ENCODE results near the gene HAUS8. TPM values are rescaled to one million over a fixed set of nuclear protein-coding genes. Genes with fewer than 3 reads are reported as not detected.

The HAUS8 gene
- total and polyA plus RNA-seq, 10 of the 15 experiments (the other 5 are each of a cell fraction or from before 2014, with no cell fraction given): 22.7 to 43.9 (median 34.4) TPM

- Histone ChIP-seq H3K27ac (ENCODE audit: control insufficient read depth, insufficient read depth) (peak overlapping the region; percentile 87), H3K9me3 (replicated peaks; ENCODE audit: control insufficient read depth, insufficient read depth, low read length) (no peaks in the 10 kb centered on the region), H3K27me3 (replicated peaks in 1 of 2; ENCODE audit: control insufficient read depth in 2 of 2, insufficient read depth in 2 of 2, low read length in 1 of 2) (no peaks in the 10 kb centered on the region), H3K4me3 (peak overlapping the region; percentile 93), H3K4me2 (ENCODE audit: control insufficient read depth, insufficient read depth) (peak overlapping the region; percentile 82), H2AFZ (ENCODE audit: control insufficient read depth, low read depth, low read length) (no peak overlapping the region), H3K4me1 (ENCODE audit: control insufficient read depth, insufficient read depth, low read length) (peaks cover 32% of the 10 kb centered on the region), H3K36me3 (ENCODE audit: control insufficient read depth in 2 of 2, insufficient read depth in 2 of 2, low read length in 1 of 2) (peaks cover 1 to 2% of the 10 kb centered on the region in 2 experiments; a peak in 2 of 4 replicates), H3K79me2 (ENCODE audit: control insufficient read depth, insufficient read depth, low read length) (peaks cover 95% of the 10 kb centered on the region), H4K20me1 (ENCODE audit: control insufficient read depth, insufficient read depth) (peaks cover 13% of the 10 kb centered on the region), H3K9ac (ENCODE audit: control insufficient read depth, insufficient read depth, low read length) (peak overlapping the region; percentile 79)
- CTCF ChIA-PET: interaction anchor here (0.7 to 4.3 kb wide), 11 partner anchors 10 to 202 kb away, joined by 3 to 30 read pairs (median 4); partner anchors contain the start of genes ANKLE1 and USHBP1
- no TSS peak for BruUV-seq (replicated peaks)
- DNase-seq (ENCODE audit: low read depth, low spot score) (peak; percentile 84), ATAC-seq (peak; percentile 78), FAIRE-seq (peak; percentile 74)
- POLR2A ChIA-PET: interaction anchor here (1.0 to 8.5 kb wide), 5 partner anchors 8 to 58 kb away, joined by 3 to 111 read pairs (median 4); no protein-coding TSS in a partner anchor
- RAD21 ChIA-PET (ENCODE audit: unreplicated experiment): interaction anchor here (1.0 to 7.7 kb wide), 7 partner anchors 26 to 155 kb away, joined by 3 to 91 read pairs (median 4); no protein-coding TSS in a partner anchor
- intact Hi-C loops (cut with micrococcal nuclease; ENCODE audit: unreplicated experiment) (loop anchor here (1.0 to 2.0 kb wide), 2 partner anchors 25 to 46 kb away; no protein-coding TSS in a partner anchor), in situ Hi-C loops (cut with MboI) (no loop called here)
- SMC1A ChIA-PET (ENCODE audit: uncharacterized antibody, unreplicated experiment): interaction anchor here (0.6 to 11.7 kb wide), 9 partner anchors 10 to 187 kb away, joined by 3 to 88 read pairs (median 3); partner anchors contain the start of gene USE1
- 2% methylated on average over 28 of the region's 28 CpGs for WGBS (ENCODE audit: insufficient coverage, insufficient replicate concordance, low lambda C conversion rate, missing lambda C conversion rate)
- TF ChIP-seq RFX5 (IDR thresholded peaks at IDR 0.05; ENCODE audit: low read depth, low read length) (0 out of 2 replicates have a peak, but pooled peaks have one; percentile 5), RAD21 (IDR thresholded peaks at IDR 0.05; ENCODE audit: insufficient read depth, low read depth, low read length) (peak; percentile 71), TCF7 (IDR thresholded peaks at IDR 0.05; ENCODE audit: borderline replicate concordance) (no peak), IKZF2 (IDR thresholded peaks at IDR 0.05) (peak; percentile 48 to 56), SUPT20H (IDR thresholded peaks at IDR 0.05; ENCODE audit: borderline replicate concordance, control insufficient read depth, low read depth, low read length) (no peak), IRF3 (IDR thresholded peaks at IDR 0.05) (no peak), ESRRA (IDR thresholded peaks at IDR 0.05; ENCODE audit: low read length) (0 out of 2 replicates have a peak, but pooled peaks have one; percentile 38), POLR2A (IDR thresholded peaks at IDR 0.05; ENCODE audit: low read depth, low read length) (no peak; the same call in 1 of the 2 replicates), TCF12 (IDR thresholded peaks at IDR 0.05; ENCODE audit: low read depth, low read length) (no peak), ZNF592 (IDR thresholded peaks at IDR 0.05) (no peak), CBFB (IDR thresholded peaks at IDR 0.05; ENCODE audit: low read depth) (peak; percentile 52; the same call in 1 of the 2 replicates), BCL11A (IDR thresholded peaks at IDR 0.05; ENCODE audit: low read depth, low read length) (no peak), CHD2 (IDR thresholded peaks at IDR 0.05; ENCODE audit: borderline replicate concordance, low read depth, low read length) (peak; percentile 26; the same call in 1 of the 2 replicates), IRF4 (IDR thresholded peaks at IDR 0.05; ENCODE audit: low read depth, low read length) (no peak), POU2F2 (IDR thresholded peaks at IDR 0.05; ENCODE audit: borderline replicate concordance, low read depth, low read length) (0 out of 3 replicates have a peak, but pooled peaks have one; percentile 8), PKNOX1 (IDR thresholded peaks at IDR 0.05) (peak; percentile 71), EP300 (IDR thresholded peaks at IDR 0.05; ENCODE audit: borderline replicate concordance in 1 of 2, control insufficient read depth in 1 of 2, low read depth in 2 of 2, low read length in 2 of 2) (peak in 1 of 2 experiments; percentile 30; a peak in 1 of 4 replicates)
Measured at GRCh38 chr19:17079710-17080439, 4.6 kb upstream of the HAUS8 start.
